SK-N-MC (cell line): ENCODE data around the gene PLEKHA5.

Source experiments
- EZH2 ChIP-seq: fragments of 200-600 bp; sonication (generic); IDR thresholded peaks from one replicate; pipeline ENCODE4 v1.6.1; 2017; ENCODE audit warnings: antibody characterized with exemption
- FOXP2 ChIP-seq: optimal IDR thresholded peaks from 2 replicates; pipeline ENCODE3; 2011; ENCODE audit warnings: mild to moderate bottlenecking, moderate library complexity; ENCODE audit not compliant: insufficient read depth; ENCODE audit errors: extremely low read length, control extremely low read depth
- POLR2AphosphoS5 ChIP-seq: IDR thresholded peaks from 2 replicates; pipeline ENCODE4 v1.6.1; 2012; ENCODE audit warnings: mild to moderate bottlenecking, low read depth, low read length, borderline replicate concordance

GRCh38 chr12:19382111-19382526, 252.6 kb downstream of the PLEKHA5 start:
- TF ChIP-seq POLR2AphosphoS5 = no peak
- TF ChIP-seq EZH2 = no peak
- TF ChIP-seq FOXP2 = no peak
